KMS-11 (cell line): Measurements from ENCODE around the gene PHLDA2.

ENCODE experiments used
- H2AFZ ChIP-seq: fragments of 200-600 bp; sonication (generic); 2 replicates; pipeline ENCODE4 v1.6.1; 2016; ENCODE audit warnings: antibody characterized with exemption, mixed run types, low read depth
- H3K27ac ChIP-seq: fragments of 200-600 bp; sonication (generic); 2 replicates; pipeline ENCODE4 v1.6.1; 2016; ENCODE audit warnings: mild to moderate bottlenecking, mixed run types
- H3K27me3 ChIP-seq: fragments of 200-600 bp; sonication (generic); 2 replicates; pipeline ENCODE4 v1.6.1; 2017; ENCODE audit warnings: mild to moderate bottlenecking, low read depth, mixed run types, moderate library complexity; ENCODE audit not compliant: insufficient read depth
- H3K36me3 ChIP-seq: fragments of 200-600 bp; sonication (generic); 2 replicates; pipeline ENCODE4 v1.6.1; 2017; ENCODE audit warnings: mild to moderate bottlenecking, mixed run types; ENCODE audit not compliant: insufficient read depth
- H3K4me1 ChIP-seq: fragments of 200-600 bp; sonication (generic); 2 replicates; pipeline ENCODE4 v1.6.1; 2016; ENCODE audit warnings: mild to moderate bottlenecking, low read depth, mixed run types; ENCODE audit not compliant: poor library complexity, severe bottlenecking
- H3K4me2 ChIP-seq: fragments of 200-600 bp; sonication (generic); 2 replicates; pipeline ENCODE4 v1.7.0; 2016; ENCODE audit warnings: mild to moderate bottlenecking, mixed run types
- H3K4me3 ChIP-seq: fragments of 200-600 bp; sonication (generic); IDR thresholded peaks from 2 replicates; pipeline ENCODE4 v1.6.1; 2017; ENCODE audit warnings: low read depth, low read length, mixed read lengths; ENCODE audit not compliant: insufficient read depth
- H3K79me2 ChIP-seq: fragments of 200-600 bp; sonication (generic); 2 replicates; pipeline ENCODE4 v1.6.1; 2016; ENCODE audit warnings: low read depth, mixed run types; ENCODE audit not compliant: insufficient read depth
- H3K9ac ChIP-seq: fragments of 200-600 bp; sonication (generic); 2 replicates; pipeline ENCODE4 v1.6.1; 2016; ENCODE audit warnings: mild to moderate bottlenecking, mixed run types
- H4K20me1 ChIP-seq: fragments of 200-600 bp; sonication (generic); 2 replicates; pipeline ENCODE4 v1.6.1; 2016; ENCODE audit warnings: mild to moderate bottlenecking, mixed run types; ENCODE audit not compliant: insufficient read depth
- CTCF ChIP-seq: fragments of 200-600 bp; sonication (generic); conservative IDR thresholded peaks from 2 replicates; pipeline ENCODE4 v1.6.1; 2017; ENCODE audit warnings: low read depth, mild to moderate bottlenecking, antibody characterized with exemption, low read length, moderate library complexity, mixed read lengths

The PHLDA2 gene

DNA sequence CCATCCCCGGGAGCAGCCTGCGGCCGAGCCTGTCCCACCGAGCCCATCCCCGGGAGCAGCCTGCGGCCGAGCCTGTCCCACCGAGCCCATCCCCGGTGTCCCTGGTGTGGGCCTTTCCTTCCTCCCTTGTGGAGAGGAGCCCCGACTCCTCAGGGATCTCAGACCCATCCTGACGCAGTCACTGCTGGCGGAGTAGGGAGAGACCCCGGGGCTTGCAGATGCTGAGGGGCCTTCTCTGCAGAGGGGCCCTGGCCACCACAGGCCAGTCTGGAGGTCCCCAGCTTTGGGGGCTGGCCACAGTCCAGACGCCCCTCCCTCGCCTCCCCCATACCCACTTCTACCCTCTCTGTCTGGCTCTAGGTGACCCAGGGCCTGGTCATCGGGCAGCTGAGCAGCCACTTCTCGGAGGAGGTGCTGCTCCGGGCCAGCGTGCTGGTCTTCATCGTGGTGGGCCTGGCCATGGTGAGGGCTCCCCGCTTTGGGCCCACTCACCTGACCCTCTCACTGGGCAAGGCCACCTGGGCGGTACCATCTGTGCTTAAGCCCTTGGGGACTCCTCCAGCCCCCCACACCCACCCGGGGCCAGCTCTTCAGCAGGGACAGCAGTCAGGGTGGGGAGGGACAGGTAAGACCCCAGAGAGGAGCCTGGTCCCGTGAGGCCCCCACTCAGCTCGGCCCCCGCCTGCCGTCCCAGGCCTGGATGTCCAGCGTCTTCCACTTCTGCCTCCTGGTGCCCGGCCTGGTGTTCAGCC is 7.3 kb downstream of the PHLDA2 start:
- H3K9ac ChIP-seq: no peak overlapping the region

GRCh38 chr11:2921261-2921660 is 8.0 kb downstream of the PHLDA2 start:
- H2AFZ ChIP-seq: no peak overlapping the region
- no peaks in the 10 kb centered on the region for H3K4me1 ChIP-seq
- no peak overlapping the region for H3K27ac ChIP-seq
- no peak for TF ChIP-seq CTCF
- H3K79me2 ChIP-seq: no peaks in the 10 kb centered on the region
- no peak overlapping the region for H3K4me3 ChIP-seq
- H3K36me3 ChIP-seq: no peaks in the 10 kb centered on the region
- H3K4me2 ChIP-seq: no peak overlapping the region
- H4K20me1 ChIP-seq: no peaks in the 10 kb centered on the region
- H3K27me3 ChIP-seq: peaks cover 6% of the 10 kb centered on the region; the same call in 1 of the 2 replicates
- no peak overlapping the region for H3K9ac ChIP-seq

More for the DNA sequence above, 7.3 kb downstream of the PHLDA2 start:
- Histone ChIP-seq H3K4me2 (no peak overlapping the region), H3K27me3 (peaks cover 12% of the 10 kb centered on the region; the same call in 1 of the 2 replicates), H4K20me1 (no peaks in the 10 kb centered on the region), H3K79me2 (no peaks in the 10 kb centered on the region), H3K4me3 (no peak overlapping the region), H3K27ac (no peak overlapping the region), H3K36me3 (no peaks in the 10 kb centered on the region), H2AFZ (no peak overlapping the region), H3K4me1 (no peaks in the 10 kb centered on the region)
- TF ChIP-seq CTCF: no peak

- Histone ChIP-seq H3K27me3 (peaks cover 6% of the 10 kb centered on the region; the same call in 1 of the 2 replicates), H3K36me3 (no peaks in the 10 kb centered on the region), H3K27ac (no peak overlapping the region), H3K4me3 (no peak overlapping the region), H3K79me2 (no peaks in the 10 kb centered on the region), H3K9ac (no peak overlapping the region), H4K20me1 (no peaks in the 10 kb centered on the region), H3K4me2 (no peak overlapping the region), H2AFZ (no peak overlapping the region), H3K4me1 (no peaks in the 10 kb centered on the region)
- no peak for TF ChIP-seq CTCF
Observed at GRCh38 chr11:2920343-2920742, 8.9 kb downstream of the PHLDA2 start.

DNA sequence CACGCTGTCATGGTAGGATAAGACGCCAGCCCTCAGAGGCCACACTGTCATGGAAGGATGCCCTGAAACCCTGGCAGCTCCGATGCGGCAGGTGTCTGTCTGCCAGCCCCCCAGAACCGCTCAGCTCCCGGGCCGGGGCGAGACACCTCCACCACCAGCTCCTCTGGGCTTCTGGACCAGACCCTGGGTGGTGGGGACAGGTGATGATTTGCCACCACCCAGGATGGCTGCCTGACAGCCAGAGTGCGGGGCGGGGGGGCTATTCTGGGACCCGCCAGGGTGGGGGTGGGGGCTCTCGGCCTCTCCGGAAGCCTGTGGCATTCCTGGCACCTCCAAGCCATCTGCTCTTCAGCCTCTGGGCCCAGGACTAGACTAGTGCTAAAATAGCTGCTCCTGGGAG is 9.4 kb downstream of the PHLDA2 start:
- Histone ChIP-seq H3K36me3 (no peaks in the 10 kb centered on the region), H4K20me1 (no peaks in the 10 kb centered on the region), H3K4me1 (no peaks in the 10 kb centered on the region), H3K27me3 (peaks cover 6% of the 10 kb centered on the region; the same call in 1 of the 2 replicates), H3K27ac (no peak overlapping the region), H3K79me2 (no peaks in the 10 kb centered on the region), H3K9ac (no peak overlapping the region), H3K4me2 (no peak overlapping the region), H2AFZ (no peak overlapping the region), H3K4me3 (no peak overlapping the region)
- no peak for TF ChIP-seq CTCF
